ENCODE results near the gene SASH1.

SASH1 gene

GRCh38 chr6:148472171-148473105, 129.8 kb downstream of the SASH1 start:
- H3K9me3 Mint-ChIP-seq = no peaks in the 10 kb centered on the region
- no peak overlapping the region for H3K27ac Mint-ChIP-seq
- H3K27me3 Mint-ChIP-seq = peaks cover 40% of the 10 kb centered on the region
- no peaks in the 10 kb centered on the region for H3K4me1 Mint-ChIP-seq
- H3K4me3 Mint-ChIP-seq = no peak overlapping the region
- ATAC-seq = no peak
- H3K36me3 Mint-ChIP-seq = no peaks in the 10 kb centered on the region

DNA sequence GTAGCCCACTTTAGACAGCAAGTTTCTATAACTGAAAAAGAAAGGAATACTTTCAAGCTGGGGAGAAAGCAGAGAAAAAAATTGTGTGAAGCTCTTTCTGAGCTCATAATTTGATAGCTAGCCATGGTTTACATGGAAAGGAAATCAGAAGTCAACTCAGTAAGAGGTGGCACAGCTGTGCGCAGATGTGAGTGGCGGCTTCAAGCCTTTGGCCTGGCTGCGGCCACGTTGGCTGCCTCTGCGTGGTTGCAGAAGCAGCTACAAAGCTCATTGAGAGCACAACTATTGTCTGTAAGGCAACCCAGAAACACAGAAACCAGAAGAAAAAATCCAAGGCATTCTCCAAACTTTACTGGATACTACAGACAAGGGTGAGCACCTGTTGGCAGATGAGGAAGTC, 136.9 kb downstream of the SASH1 start:
- peaks cover 21% of the 10 kb centered on the region for H3K27me3 Mint-ChIP-seq
- H3K4me1 Mint-ChIP-seq = peaks cover 6% of the 10 kb centered on the region
- no peak overlapping the region for H3K27ac Mint-ChIP-seq
- ATAC-seq = no peak
- H3K4me3 Mint-ChIP-seq = no peak overlapping the region
- H3K36me3 Mint-ChIP-seq = no peaks in the 10 kb centered on the region
- H3K9me3 Mint-ChIP-seq = no peaks in the 10 kb centered on the region

DNA sequence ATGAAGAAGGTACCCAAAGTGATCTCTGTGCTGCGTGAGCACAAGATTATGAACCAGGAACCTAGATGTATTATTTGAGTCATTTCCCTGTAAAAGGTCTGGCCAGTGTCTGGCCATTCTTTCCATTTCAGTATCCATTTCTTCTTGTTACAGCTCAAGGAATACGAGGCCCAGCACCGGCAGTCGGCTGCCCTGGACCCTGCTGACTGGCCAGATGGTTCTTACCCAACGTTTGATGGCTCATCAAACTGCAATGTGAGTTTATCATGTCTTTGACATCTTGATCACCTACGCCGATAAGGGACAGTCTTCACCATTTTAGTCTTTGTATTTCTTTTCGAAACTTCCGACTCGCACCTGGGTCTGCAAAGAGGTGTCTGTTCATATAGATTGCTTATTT, 144.8 kb downstream of the SASH1 start:
- H3K36me3 Mint-ChIP-seq = no peaks in the 10 kb centered on the region
- peaks cover 16% of the 10 kb centered on the region for H3K27me3 Mint-ChIP-seq
- no peak for ATAC-seq
- no peak overlapping the region for H3K27ac Mint-ChIP-seq
- H3K4me3 Mint-ChIP-seq = no peak overlapping the region
- peaks cover 6% of the 10 kb centered on the region for H3K4me1 Mint-ChIP-seq
- H3K9me3 Mint-ChIP-seq = no peaks in the 10 kb centered on the region

DNA sequence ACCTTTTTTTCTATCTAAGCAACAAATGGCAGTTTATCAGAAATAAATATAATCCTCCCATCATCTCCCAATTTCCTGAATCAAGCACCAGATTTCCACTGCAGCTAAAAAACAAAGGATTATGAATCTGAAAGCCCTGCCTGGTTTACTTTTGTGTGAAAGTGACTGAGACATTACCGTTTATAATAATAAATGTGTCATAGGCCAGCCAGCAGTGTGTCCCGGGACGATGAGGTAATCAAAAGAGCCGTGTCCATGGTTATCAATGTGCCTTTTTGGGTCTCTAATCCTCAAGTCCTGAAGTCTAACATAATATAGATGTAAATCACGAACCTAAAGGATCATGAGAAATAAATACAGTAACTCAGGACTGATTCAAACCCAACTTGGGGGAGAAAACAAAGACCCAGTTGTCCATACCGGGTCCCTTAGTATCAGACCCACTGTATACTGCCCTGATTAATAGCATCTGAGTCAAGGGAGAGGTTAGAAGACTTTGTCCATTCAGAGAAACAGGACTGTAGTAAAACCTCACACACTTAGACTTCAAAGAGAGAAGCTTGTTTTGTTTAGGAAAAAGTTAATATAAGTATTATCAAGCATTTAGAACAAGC, 149.1 kb downstream of the SASH1 start:
- no peaks in the 10 kb centered on the region for H3K9me3 Mint-ChIP-seq
- no peak overlapping the region for H3K27ac Mint-ChIP-seq
- no peak for ATAC-seq
- no peaks in the 10 kb centered on the region for H3K36me3 Mint-ChIP-seq
- H3K4me3 Mint-ChIP-seq = no peak overlapping the region
- H3K27me3 Mint-ChIP-seq = peaks cover 16% of the 10 kb centered on the region
- no peaks in the 10 kb centered on the region for H3K4me1 Mint-ChIP-seq

DNA sequence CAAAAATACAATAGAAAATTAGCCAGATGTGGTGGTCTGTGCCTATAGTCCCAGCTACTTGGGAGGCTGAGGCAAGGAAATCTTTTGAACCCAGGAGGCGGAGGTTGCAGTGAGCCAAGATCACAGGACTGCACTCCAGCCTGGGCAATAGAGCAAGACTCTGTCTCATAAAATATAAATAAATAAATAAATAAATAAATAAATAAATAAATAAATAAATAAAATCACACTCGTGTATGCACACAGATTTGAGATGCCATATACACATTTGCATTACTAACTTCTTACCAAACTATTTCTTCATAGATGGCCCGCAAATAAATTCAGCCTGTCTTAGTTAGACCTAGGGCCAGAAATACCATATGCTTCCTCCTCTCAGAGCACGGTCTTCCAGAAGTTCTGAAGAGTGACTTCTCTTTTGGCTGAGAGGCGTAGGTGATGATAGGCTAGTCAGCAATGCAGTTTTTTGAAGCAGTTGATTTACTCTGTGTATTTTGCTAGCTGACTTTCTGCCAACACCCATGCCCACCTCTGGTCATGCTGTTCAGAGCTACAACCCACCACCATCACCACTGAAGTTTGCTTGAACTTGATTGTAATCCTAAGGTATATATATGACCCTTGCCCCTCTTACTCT, 150.1 kb downstream of the SASH1 start:
- no peak for ATAC-seq
- Mint-ChIP-seq H3K4me1 (no peaks in the 10 kb centered on the region), H3K36me3 (no peaks in the 10 kb centered on the region), H3K4me3 (no peak overlapping the region), H3K27me3 (peaks cover 16% of the 10 kb centered on the region), H3K27ac (no peak overlapping the region), H3K9me3 (no peaks in the 10 kb centered on the region)

DNA sequence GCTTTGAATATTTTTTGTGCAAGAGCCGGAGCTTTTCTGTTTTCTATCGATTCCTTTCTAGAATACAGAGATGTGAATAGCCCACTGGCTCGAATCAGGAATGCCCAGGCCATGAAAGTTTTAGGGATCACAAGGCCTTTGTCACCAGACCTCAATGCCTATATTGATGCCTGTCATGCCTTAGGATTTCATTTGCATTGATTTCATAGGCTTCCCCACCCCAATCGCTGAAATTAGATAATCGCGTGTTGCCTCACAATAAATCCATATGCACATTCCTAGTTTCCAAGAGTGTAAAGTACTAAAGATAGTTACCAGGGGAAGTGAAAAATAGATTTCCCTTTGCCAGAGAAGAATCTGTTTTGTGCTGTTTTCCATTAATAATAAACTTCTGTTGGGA, 150.8 kb downstream of the SASH1 start:
- peaks cover 16% of the 10 kb centered on the region for H3K27me3 Mint-ChIP-seq
- ATAC-seq = no peak
- no peaks in the 10 kb centered on the region for H3K36me3 Mint-ChIP-seq
- no peaks in the 10 kb centered on the region for H3K4me1 Mint-ChIP-seq
- no peaks in the 10 kb centered on the region for H3K9me3 Mint-ChIP-seq
- no peak overlapping the region for H3K27ac Mint-ChIP-seq
- no peak overlapping the region for H3K4me3 Mint-ChIP-seq

- H3K27me3 Mint-ChIP-seq = peaks cover 16% of the 10 kb centered on the region
- no peaks in the 10 kb centered on the region for H3K36me3 Mint-ChIP-seq
- no peak for ATAC-seq
- H3K27ac Mint-ChIP-seq = no peak overlapping the region
- no peaks in the 10 kb centered on the region for H3K9me3 Mint-ChIP-seq
- H3K4me3 Mint-ChIP-seq = no peak overlapping the region
- no peaks in the 10 kb centered on the region for H3K4me1 Mint-ChIP-seq
Observed at GRCh38 chr6:148494226-148494625, 151.6 kb downstream of the SASH1 start.

GRCh38 chr6:148495029-148495428, 152.4 kb downstream of the SASH1 start:
- H3K4me1 Mint-ChIP-seq = no peaks in the 10 kb centered on the region
- H3K9me3 Mint-ChIP-seq = no peaks in the 10 kb centered on the region
- no peak overlapping the region for H3K4me3 Mint-ChIP-seq
- no peaks in the 10 kb centered on the region for H3K36me3 Mint-ChIP-seq
- ATAC-seq = peak; percentile 68
- H3K27ac Mint-ChIP-seq = no peak overlapping the region
- H3K27me3 Mint-ChIP-seq = peaks cover 16% of the 10 kb centered on the region

DNA sequence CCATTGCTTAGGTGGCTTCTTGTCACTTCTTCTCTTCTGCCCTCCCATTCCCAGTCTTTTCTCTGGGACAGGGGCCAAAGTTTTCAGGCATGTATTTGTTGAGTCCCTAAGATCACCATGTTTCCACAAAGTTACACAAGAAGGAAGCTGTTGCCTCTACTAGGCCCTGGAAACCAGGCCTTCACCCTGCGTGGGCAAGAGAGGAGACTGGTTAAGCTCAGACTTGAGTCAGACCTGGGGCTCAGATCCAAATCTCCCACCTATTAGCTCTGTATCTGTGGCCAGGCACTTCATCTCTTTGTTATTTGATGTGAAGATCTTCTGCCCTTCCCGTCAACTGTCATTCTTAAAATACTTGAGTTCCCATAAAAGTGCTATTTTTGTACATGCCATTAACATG, 154.6 kb downstream of the SASH1 start:
- H3K9me3 Mint-ChIP-seq = no peaks in the 10 kb centered on the region
- no peak for ATAC-seq
- no peaks in the 10 kb centered on the region for H3K4me1 Mint-ChIP-seq
- H3K27me3 Mint-ChIP-seq = peaks cover 7% of the 10 kb centered on the region
- H3K36me3 Mint-ChIP-seq = no peaks in the 10 kb centered on the region
- no peak overlapping the region for H3K27ac Mint-ChIP-seq
- H3K4me3 Mint-ChIP-seq = no peak overlapping the region

DNA sequence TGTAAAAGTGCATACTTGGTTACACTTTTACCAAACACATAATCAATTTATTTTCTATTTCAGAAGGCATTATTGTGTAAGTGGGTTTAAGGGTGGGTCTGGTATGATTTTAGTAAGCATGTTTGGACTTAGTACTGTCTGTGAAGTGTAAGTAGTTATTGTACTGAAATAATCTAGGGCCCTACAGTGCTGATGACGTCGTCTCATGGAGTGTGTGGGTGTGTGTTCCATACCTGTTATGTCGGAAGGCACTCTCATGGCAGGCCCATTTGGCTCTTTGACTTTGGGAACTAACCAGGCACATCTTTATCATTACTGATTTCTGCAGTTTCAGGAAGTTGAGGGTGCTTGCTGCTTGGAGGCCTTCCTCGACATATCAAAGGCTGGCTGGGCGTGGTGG, 155.1 kb downstream of the SASH1 start:
- no peaks in the 10 kb centered on the region for H3K9me3 Mint-ChIP-seq
- no peak overlapping the region for H3K4me3 Mint-ChIP-seq
- ATAC-seq = no peak
- peaks cover 8% of the 10 kb centered on the region for H3K27me3 Mint-ChIP-seq
- no peaks in the 10 kb centered on the region for H3K4me1 Mint-ChIP-seq
- no peak overlapping the region for H3K27ac Mint-ChIP-seq
- no peaks in the 10 kb centered on the region for H3K36me3 Mint-ChIP-seq

- ATAC-seq = no peak
- Mint-ChIP-seq H3K4me1 (no peaks in the 10 kb centered on the region), H3K9me3 (no peaks in the 10 kb centered on the region), H3K27ac (no peak overlapping the region), H3K36me3 (no peaks in the 10 kb centered on the region), H3K27me3 (peaks cover 19% of the 10 kb centered on the region), H3K4me3 (no peak overlapping the region)
Observed at GRCh38 chr6:148500402-148500801, 157.8 kb downstream of the SASH1 start.

DNA sequence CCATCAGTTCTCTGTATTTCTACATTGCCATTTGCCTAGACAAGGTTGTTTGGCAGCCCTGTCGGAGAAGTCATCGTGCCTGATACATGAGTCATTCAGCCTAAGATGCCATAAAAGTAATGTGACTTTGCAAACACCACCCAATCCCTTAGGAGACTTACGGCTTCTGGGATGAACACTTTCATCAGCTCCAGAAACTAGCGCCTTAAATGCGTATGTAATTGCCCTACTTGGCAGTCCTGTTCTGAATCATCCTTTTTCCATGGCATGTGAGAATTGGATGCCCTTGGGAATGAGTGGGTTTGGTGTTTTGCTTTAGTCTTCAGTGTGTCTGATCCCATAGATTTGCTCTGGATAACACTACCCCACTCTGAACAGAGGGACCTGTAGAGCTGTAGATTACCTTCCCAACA, 158.5 kb downstream of the SASH1 start:
- H3K9me3 Mint-ChIP-seq = no peaks in the 10 kb centered on the region
- peaks cover 19% of the 10 kb centered on the region for H3K27me3 Mint-ChIP-seq
- no peaks in the 10 kb centered on the region for H3K36me3 Mint-ChIP-seq
- no peaks in the 10 kb centered on the region for H3K4me1 Mint-ChIP-seq
- ATAC-seq = no peak
- no peak overlapping the region for H3K27ac Mint-ChIP-seq
- H3K4me3 Mint-ChIP-seq = no peak overlapping the region

- Mint-ChIP-seq H3K9me3 (no peaks in the 10 kb centered on the region), H3K4me3 (no peak overlapping the region), H3K4me1 (no peaks in the 10 kb centered on the region), H3K27me3 (peaks cover 27% of the 10 kb centered on the region), H3K36me3 (no peaks in the 10 kb centered on the region), H3K27ac (no peak overlapping the region)
- no peak for ATAC-seq
Observed at GRCh38 chr6:148502083-148502772, 159.6 kb downstream of the SASH1 start.

DNA sequence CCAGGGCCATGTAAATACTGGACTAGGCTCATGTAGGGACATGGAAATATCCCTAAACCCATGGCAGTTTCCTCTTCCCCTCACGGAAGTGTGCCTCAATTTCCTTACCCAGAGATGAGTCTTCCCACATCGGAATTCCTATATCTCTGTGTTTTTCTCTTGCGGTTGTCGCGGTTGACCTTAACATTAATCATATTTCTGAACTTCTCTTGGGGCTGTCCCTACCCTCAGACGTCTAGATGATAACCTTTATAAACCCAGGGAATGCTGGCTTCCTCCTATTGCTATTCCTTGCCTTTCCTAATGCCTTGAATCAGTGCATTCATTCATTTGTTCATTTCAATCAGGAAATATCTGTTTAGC, 160.1 kb downstream of the SASH1 start:
- no peaks in the 10 kb centered on the region for H3K36me3 Mint-ChIP-seq
- H3K27me3 Mint-ChIP-seq = peaks cover 32% of the 10 kb centered on the region
- peaks cover 1% of the 10 kb centered on the region for H3K4me1 Mint-ChIP-seq
- no peak overlapping the region for H3K27ac Mint-ChIP-seq
- no peak for ATAC-seq
- no peaks in the 10 kb centered on the region for H3K9me3 Mint-ChIP-seq
- H3K4me3 Mint-ChIP-seq = no peak overlapping the region

GRCh38 chr6:148503703-148504102, 161.1 kb downstream of the SASH1 start:
- no peak overlapping the region for H3K27ac Mint-ChIP-seq
- no peaks in the 10 kb centered on the region for H3K9me3 Mint-ChIP-seq
- no peak for ATAC-seq
- peaks cover 40% of the 10 kb centered on the region for H3K27me3 Mint-ChIP-seq
- H3K4me3 Mint-ChIP-seq = no peak overlapping the region
- H3K36me3 Mint-ChIP-seq = no peaks in the 10 kb centered on the region
- peaks cover 5% of the 10 kb centered on the region for H3K4me1 Mint-ChIP-seq

All from stimulated activated memory B cell treated with anti-CD40 and anti-IgM and Interleukin-4, amounts not matched to agents 10 μg/mL and 1 μg/mL and 100 μg/mL, for 72 hours (primary cell).